GM18870 (cell line): ENCODE data around the gene LIN9.
"Not testable (repeated sequence)": the region's sequence is repeated elsewhere in the genome, so short reads cannot be mapped to it uniquely, and the experiment has no call there.

Source experiments
- ATAC-seq: cut with Tn5 transposase; IDR thresholded peaks from one replicate; pipeline ENCODE4 v1.9.1; 2021; ENCODE audit warnings: moderate library complexity; ENCODE audit not compliant: unreplicated experiment

LIN9 gene

GRCh38 chr1:226276077-226276682 lies 32.8 kb downstream of the LIN9 start:
- ATAC-seq: no peak

- ATAC-seq: no peak
Measured at GRCh38 chr1:226274138-226274537, 34.8 kb downstream of the LIN9 start.

DNA sequence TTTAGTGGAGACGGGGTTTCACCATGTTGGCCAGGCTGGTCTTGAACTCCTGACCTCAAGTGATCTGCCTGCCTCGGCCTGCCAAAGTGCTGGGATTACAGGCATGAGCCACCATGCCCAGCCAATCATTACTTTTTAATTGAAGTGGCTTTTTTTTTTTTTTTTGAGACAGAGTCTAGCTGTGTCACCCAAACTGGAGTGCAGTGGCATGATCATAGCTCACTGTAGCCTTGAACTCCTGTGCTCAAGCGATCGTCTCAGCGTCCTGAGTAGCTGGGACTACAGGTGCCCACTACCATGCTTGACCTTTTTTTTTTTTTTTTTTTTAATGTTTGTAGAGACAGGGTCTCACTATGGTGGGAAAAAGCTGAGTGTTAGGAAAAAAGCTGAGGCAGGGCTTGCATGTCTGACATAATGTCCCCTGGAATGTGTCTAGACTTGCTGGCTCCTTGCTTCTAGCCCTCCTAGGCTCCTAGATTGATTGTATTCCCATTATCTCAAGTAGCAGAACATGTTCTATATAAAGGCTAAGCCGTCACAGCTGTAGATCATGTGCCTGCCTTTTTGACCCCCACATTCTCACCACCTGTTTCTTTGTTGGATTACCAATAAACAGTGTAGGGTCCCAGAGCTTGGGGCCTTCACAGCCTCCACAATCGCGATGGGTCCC lies 36.6 kb downstream of the LIN9 start:
- not testable (repeated sequence) for ATAC-seq

GRCh38 chr1:226268421-226269124 lies 40.4 kb downstream of the LIN9 start:
- ATAC-seq: no peak

DNA sequence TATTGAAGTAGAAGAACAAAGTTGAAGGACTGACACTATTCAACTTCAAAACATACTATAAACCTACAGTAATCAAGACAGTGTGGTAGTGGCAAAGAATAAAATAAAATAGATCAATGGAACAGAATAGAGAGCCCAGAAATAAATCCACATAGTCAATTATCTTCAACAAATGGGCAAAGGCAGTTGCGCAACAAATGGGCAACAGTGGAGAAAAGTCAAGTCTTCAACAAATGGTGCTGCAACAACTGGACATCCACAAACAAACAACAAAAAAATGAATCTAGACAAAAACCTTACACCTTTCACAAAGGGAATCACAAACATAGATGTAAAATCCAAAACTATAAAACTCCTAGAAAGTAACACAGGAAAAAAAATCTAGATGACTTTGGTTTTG lies 47.1 kb downstream of the LIN9 start:
- no peak for ATAC-seq

- no peak for ATAC-seq
Measured at GRCh38 chr1:226255380-226255779, 53.6 kb downstream of the LIN9 start.

DNA sequence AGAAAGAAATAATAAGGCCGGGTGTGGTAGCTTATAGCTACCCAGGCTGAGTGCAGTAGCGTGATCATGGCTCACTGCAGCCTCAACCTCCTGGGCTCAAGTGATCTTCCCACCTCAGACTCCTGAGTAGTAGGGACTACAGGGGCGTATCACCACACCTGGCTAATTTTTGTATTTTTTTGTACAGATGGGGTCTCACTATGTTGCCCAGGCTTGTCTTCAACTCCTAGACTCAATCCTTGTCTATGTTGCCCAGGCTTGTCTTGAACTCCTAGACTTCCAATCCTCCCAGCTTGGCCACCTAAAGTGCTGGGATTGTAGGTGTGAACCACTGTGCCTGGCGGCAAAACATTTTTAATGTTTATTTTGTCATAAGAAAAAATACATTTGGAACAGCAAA lies 55.0 kb downstream of the LIN9 start:
- ATAC-seq: no peak

DNA sequence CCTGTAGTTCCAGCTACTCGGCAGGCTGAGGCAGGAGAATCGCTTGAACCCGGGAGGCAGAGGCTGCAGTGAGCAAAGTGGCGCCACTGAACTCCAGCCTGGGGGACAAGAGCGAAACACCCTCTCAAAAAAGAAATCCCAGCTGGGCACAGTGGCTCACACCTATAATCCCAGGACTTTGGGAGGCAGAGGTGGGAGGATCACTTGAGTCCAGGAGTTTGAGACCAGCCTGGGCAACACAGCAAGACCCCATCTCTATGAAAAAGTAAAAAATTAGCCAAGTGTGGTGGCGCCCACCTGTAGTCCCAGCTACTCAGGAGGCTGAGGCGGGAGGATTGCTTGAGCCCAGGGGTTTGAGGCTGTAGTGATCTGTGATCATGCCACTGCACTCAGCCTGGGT lies 56.1 kb downstream of the LIN9 start:
- not testable (repeated sequence) for ATAC-seq

- no peak for ATAC-seq
Measured at GRCh38 chr1:226250511-226250910, 58.5 kb downstream of the LIN9 start.

GRCh38 chr1:226248796-226249195 lies 60.2 kb downstream of the LIN9 start:
- no peak for ATAC-seq

DNA sequence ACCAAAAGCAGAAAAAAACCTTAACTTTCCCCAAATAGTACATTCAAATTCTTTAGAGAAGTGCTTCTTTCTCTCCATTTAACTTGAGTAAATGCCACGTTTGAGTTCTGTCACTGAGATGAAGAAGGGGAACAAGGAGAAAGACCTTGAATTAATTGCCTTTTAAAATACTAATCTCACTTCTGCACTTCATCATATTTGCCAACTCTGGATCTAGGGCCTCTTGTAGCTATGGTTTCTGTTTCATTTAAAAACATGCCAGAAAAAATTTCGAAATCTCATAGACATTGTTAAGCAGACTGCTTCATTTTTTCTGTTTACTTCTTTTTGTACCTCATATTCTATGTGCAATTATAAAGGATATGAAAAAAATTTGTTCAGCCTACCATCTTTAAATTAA lies 60.9 kb downstream of the LIN9 start:
- no peak for ATAC-seq

DNA sequence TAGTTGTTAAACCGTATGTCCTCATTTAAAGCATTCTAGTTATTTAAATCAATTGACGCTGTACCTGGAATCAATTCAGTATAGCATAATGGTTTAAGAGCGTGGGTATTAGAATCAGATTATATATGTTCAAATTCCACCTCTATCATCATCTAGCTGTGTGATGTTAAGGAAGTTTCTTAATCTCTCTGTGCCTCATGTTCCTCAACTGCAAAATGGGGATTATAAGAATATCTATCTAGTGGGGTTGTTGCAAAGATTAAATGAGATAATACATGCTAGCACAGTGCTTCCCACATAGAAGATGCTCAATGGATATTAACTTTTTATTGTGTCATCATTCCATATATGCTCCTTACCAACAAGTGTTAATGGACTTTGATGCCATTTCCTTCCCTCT lies 69.5 kb downstream of the LIN9 start:
- no peak for ATAC-seq

GRCh38 chr1:226236826-226237225 lies 72.1 kb downstream of the LIN9 start:
- no peak for ATAC-seq

DNA sequence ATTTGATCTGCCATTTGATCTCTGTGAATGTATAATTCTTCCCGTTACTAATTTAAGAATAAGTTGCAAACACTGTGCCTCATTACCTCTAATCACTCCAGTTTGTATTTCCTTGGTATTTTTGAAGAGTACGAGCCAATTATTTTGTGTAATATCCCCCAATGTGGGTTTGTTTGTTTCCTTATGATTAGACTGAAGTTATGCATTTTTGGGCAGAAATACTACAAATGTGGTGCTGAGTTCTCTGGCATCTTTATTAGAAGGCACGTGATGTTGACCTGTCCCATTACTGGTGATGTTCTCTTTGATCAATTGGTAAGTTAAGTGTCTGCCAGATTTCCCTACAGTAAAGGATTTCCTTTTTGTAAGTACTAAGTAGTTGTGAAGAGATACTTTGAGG lies 75.2 kb downstream of the LIN9 start:
- no peak for ATAC-seq

- ATAC-seq: no peak
Measured at GRCh38 chr1:226233293-226233692, 75.7 kb downstream of the LIN9 start.

DNA sequence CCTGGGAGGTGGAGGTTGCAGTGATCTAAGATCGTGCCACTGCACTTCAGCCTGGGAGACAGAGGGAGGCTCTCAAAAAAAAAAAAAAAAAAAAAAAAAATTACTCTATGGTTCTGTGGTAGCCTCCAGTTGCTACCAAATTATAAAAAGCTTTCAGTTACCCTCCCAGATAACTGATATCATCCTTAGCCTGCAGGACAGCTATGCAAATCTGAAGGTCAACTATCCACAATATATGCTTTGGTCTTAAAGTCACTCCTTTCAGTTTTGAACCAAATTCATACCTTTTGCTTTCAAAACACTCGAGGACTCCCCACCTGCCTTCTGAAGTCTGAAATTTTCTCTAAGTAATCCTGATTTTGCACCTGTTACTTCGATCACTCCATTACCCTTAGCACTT lies 82.4 kb downstream of the LIN9 start:
- ATAC-seq: peak; percentile 59

DNA sequence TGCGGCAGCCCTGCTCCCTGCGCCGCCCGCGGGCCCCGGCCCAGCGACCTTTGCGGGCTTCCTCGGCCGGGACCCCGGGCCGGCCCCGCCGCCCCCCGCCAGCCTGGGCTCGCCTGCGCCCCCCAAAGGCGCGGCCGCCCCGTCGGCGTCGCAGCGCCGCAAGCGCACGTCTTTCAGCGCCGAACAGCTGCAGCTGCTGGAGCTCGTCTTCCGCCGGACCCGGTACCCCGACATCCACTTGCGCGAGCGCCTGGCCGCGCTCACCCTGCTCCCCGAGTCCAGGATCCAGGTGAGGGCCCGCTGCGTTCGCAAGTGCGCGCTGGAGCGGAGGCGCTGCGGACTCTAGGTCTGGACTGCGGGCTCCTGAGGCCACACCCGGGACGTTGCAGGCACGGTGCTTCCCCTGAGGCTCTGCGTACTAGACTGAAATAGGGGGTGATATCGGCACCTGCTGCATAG lies 85.1 kb downstream of the LIN9 start:
- ATAC-seq: no peak

- no peak for ATAC-seq
Measured at GRCh38 chr1:226223157-226223785, 85.7 kb downstream of the LIN9 start, which contains the start of gene MIXL1. MIXL1 (plus strand) TSS chr1:226223664; CDS start chr1:226223682, 18 bp downstream.

DNA sequence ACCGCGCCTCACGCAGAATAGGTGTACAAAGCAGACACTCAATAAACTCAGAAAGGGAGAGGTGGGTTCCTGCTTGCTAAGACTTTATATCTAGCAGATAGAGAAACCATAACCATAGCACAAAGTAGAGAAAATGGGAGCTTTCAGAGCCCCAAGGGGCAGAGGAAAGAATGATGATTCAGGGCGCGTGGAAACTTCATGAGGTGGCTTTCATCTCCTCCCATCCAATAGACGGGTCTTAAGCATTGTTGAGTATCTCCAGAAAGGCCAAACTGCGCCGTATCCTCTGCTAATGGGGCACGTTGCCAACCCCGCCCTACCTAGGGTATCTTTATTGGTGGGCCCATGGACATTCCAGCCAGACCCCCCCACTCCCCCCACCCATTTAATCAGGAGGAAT lies 86.3 kb downstream of the LIN9 start:
- ATAC-seq: no peak

- ATAC-seq: no peak
Measured at GRCh38 chr1:226220473-226221189, 88.3 kb downstream of the LIN9 start.

- ATAC-seq: no peak
Measured at GRCh38 chr1:226217273-226217672, 91.7 kb downstream of the LIN9 start.
